NCI-H526 (cell line): Measurements from ENCODE around the gene CEP250.
A peak's percentile ranks its signal among the peaks of the same experiment; 100 is the strongest.
"Not testable (repeated sequence)": the region's sequence is repeated elsewhere in the genome, so short reads cannot be mapped to it uniquely, and the experiment has no call there.

Source experiments
- DNase-seq, 2 experiments: peaks; one replicate each; lab custom pipeline; 2025; lab: John Stamatoyannopoulos, UW

CEP250 gene

DNA sequence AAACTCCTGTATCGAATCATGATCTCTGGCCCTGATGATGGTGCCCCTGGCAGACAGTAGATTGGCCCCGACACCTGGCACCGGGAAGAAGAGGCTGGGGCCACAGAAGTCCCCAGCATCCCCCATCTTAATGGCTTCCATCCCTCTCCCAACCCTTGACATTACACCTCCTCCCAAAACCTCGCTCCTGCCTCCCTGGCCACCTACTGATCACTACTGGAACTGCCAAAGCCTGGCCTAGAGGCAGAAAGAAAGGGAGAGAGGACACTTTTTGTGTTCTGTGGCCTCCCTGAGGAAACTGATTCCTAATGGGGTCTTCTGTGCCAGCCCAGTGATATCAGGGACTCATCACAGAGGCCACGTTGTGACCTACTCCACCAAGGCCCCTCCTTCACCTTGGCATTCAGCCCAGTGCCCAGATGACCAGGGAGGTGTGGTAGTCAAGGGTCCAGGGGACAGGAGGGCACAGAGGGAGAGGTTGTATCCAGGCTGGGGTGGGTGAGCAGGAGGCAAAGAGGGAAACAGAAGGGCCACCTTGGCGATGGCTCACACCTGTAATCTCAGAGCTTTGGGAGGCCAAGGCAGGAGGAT, 68.0 kb downstream of the CEP250 start:
- DNase-seq = peak in 1 of 2 experiments; percentile 42

DNA sequence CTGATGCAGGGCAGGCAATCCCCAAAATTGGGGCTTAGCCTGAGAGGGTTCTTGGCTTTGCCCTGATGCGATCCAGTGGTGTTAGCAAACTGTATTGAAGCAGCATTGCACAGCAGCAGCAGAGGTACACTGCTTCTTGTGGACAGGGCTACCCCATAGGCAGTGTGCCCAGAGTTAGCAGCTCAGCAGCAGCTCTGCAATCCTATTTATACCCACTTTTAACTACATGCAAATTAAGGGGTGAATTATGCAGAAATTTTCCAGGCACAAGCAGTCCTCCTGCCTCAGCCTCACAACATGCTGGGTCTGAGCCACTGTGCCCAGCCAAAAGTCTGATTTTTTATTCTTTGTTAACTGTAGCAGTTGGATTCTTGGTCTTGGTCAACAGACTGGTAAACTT, 70.2 kb downstream of the CEP250 start:
- DNase-seq = peak; percentile 23 to 51

DNA sequence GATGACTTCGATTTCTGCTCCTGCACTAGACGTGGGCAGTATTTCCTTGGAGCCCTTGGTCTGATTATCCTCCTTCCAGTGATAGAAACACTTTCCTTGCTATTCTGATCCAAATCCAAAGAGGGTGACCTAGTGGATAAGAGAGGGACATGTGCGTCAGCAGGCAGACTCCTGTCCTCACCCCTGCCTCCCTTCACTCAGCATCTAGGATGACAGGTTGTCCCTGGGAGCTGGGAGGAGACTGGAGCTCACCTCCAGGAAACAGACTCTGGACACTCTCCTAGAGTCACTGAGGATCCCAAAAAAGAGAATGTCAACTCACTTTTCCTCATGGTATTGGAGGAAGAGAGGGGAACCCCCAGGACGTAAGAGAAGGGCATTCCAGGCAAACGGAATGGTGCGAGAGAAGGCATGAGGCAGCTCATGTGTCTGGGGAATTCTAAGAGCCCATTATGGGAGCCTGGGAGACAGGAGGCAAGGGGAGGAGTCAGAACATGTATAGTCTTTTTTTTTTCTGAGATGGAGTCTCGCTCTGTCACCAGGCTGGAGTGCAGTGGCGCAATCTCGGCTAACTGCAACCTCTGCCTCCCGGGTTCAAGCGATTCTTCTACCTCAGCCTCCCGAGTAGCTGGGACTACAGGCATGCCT, 71.8 kb downstream of the CEP250 start:
- no peak for DNase-seq

DNA sequence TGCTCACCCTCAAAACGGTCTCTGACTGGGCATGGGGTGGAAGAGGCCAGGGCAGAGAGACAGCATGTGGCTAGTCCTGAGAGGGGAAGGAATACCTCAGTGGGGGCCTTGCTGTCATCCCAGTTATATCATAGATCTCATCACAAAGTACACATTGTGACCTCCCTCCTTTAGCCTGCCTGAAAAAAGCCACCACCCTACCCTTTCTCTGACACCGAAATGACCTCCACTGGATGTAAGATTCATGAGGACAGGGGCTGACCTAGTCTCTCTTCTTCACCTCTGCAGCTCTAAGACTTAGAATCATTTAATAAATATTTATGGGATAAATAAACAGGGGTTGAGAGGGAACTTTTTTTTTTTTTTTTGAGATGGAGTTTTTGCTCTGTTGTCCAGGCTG, 74.2 kb downstream of the CEP250 start, which contains the start of gene C20orf173:
C20orf173 (minus strand) TSS at position 101 of the 400 bp plus-strand sequence. CDS start 279 bp downstream, outside the sequence.
- no peak for DNase-seq

DNA sequence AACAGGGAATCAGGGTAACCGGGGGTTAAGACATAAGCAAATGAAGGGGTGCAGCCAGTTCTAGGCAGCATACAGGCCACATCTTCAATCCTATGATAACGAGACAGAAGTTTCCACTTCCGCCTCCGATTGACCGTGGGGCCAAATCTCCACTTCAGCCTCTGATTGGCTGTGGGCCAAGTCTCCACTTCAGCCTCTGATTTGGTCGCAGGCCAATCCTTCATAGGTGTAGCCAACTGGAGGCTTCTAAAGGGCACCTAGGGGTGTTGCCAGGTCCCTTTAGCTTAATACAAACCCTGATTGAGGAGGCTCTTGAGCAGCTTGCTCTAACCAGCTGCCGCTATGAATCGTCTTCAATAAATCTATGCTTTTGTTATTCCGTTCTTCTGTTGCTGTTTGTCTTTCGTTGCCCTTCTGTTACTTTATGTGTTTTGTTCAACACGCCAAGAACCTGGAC, 84.4 kb downstream of the CEP250 start:
- DNase-seq = peak; percentile 12 to 49

DNA sequence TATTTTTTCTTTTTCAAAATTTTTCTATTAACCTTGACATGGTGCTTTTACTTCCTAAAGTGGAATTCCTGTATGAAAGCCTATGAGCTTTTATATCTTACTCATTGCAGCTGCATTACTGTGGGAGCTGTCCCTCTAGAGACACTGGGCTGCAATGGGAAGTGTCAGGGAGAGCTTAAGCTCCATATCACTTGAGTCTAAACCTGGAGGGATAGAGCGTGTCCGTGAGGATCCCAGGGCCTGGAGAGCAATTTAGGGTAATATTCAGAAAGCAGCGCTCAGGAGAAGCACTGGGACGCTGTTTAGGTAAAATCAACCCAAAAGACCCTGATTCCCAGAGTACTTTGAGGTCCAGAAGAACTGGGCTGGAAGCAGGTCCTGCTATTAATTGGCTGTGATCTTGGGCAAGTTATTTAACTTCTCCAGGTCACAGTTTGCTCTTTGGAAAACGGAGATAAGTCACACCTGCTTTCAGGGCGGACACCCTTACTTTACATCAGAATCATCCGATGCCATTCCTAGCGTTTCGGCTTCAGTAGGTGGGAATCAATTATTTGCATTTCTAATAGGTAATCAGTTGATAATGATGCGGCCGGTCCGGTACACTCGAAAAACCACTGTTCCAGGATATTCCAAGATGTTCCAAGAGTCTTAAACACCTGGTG, 85.9 kb downstream of the CEP250 start:
- peak in 1 of 2 experiments; percentile 37 for DNase-seq

DNA sequence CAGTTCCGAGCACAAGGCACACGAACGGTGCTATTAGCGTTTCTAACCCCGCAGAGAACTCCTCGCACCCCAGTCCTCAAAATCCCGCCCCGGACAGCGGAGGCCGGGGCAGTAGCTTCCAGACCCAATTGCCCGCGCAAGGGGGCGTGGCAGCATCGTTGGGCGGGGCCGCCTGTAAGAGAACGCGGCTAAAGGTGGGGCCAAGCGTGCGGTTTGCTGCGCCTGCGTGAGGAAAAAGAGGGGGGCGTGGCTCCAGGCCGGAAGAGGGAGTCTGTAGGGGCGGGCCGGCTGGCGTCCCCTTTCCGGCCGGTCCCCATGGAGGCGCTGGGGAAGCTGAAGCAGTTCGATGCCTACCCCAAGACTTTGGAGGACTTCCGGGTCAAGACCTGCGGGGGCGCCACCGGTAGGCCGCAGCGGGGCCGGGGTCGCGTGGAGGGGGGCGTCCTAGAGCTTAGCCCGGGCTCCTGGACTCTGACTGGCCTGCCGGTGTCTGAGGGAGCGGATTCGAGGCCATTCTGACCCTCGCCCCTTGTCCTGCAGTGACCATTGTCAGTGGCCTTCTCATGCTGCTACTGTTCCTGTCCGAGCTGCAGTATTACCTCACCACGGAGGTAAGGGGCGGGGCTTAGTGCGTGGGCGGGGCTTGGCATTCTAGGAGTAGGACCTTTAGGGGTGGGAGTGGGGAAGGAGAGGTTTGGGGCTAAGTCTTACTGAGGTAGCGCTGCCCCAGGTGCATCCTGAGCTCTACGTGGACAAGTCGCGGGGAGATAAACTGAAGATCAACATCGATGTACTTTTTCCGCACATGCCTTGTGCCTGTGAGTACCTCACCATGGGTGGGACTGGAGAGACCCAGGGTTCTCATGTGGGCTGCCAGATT, 86.6 kb downstream of the CEP250 start, which contains the start of gene ERGIC3:
ERGIC3 (plus strand) TSS at position 296 of the 880 bp plus-strand sequence; CDS start at position 316, 20 bp downstream.
- peak; percentile 90 to 99 for DNase-seq

DNA sequence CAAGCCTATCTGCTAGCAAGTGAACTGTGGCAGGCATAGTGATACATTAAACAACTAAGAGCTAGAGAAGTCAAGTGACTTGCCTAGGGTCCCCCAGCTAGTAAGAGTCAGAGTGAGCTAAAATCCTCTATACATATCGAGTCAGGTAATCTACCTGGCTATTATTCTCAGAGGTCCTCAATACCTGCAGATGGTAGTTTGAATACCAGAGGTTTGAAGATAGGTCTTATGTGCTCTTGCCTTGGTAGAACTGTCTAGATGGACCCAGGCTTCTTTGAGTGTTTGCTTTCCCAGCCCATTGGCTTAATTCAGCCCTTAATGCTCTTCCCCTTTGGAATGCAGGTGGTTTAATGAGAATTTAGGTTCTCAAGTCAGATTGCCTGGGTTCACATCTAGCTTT, 87.6 kb downstream of the CEP250 start:
- DNase-seq = no peak

DNA sequence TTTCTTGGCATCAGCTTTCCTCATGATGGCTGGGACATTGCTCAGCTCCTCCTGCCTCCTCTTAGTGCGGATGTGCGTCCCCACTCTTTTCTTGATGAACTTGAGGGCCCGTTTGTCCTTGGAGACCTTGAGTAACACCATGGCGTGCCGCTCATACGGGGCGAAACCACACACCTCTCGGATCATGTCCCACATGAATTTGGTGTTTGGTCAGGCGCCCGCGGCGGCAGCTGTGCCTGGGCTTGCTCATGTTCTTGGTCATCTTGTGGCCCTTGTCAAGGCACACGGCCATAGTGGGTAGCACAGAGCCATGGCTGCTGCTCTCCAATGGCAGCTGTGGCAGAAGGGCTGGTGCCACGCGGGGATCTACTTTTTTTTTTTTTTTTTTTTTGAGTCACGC, 89.0 kb downstream of the CEP250 start:
- DNase-seq = no peak

DNA sequence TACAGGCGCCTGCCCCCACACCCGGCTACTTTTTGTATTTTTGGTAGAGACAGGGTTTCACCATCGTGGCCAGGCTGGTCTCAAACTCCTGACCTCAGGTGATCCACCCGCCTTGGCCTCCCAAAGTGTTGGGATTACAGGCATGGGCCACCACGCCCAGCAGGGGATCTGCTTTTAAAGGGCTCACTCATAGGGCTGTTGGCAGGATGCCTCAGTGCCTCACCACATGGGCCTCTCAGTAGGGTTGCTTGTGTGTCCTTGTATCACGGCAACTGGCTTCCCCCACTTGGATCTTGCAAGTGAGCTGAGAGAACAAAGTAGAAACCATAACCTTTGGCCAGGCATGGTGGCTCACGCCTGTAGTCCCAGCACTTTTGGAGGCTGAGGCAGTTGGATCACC, 89.5 kb downstream of the CEP250 start:
- DNase-seq = not testable (repeated sequence)

DNA sequence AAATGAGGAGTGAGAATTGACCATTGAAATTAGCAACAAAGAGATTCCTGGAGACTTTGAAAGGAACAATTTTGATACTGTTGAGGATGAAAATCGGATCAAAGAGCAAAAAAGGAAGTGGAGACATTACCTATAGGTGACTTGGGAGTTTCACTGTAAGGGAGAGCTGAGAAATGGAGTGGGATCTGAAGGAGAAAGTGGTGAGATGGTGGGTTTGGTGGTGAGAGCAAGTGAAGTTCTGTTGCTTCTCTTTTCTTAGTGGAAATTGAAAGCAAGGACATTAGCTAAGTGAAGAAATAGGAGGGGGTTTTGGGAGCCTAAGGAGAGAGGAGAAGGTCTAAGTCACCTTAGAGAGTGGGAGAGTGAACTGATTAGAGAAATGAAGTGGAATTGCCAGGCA, 90.7 kb downstream of the CEP250 start:
- DNase-seq = no peak

DNA sequence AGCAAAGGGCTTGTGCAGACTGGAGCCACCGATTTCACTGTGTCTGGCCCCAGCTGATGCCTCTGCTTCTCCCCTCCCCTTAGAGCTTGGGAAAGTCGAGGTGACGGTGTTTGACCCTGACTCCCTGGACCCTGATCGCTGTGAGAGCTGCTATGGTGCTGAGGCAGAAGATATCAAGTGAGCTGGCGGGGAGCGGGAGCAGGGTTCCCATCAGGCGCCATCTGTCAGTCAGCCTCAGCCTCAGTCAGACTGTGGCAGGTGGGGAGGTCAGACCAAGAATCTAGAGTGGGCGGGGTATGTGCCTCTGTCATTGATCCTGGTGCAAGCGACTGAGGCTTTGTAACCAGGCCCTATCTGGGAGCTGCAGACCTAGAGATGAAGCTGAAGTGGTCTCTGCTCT, 91.9 kb downstream of the CEP250 start:
- no peak for DNase-seq

DNA sequence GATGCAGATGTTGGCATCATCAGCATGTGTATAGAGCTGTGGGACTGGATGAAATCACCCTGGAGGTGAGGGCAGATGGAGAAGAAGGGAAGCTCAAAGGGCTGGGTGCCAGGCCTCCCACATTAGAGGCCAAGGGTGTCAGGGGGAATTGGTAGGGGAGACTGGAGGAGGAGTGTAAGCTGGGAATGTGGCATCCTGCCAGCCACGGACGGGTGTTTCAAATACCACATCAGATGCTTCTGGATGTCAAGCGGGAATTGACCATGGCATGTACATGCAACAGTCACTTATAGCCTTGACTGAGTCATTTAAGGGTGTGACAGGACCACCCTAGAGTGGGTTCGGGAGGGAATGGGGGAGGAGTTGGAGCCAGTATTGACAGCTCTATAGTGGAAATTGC, 96.1 kb downstream of the CEP250 start:
- no peak for DNase-seq

DNA sequence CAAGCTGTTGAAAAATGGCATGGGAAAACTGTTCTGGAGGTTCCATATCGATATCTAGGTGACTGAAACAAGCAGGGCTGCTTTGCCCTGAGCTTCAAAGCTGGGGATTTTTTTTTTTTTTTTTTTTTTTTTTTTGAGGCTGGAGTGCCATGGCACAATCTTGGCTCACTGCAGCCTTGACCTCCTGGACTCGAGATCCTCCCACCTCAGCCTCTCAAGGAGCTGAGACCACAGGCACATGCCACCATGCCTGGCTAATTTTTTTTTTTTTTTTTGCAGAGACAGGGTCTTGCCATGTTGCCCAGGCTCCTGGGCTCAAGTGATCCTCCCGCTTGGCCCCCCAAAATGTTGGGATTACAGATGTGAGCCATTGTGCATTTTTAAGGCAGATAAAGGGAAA, 97.5 kb downstream of the CEP250 start:
- DNase-seq = no peak

DNA sequence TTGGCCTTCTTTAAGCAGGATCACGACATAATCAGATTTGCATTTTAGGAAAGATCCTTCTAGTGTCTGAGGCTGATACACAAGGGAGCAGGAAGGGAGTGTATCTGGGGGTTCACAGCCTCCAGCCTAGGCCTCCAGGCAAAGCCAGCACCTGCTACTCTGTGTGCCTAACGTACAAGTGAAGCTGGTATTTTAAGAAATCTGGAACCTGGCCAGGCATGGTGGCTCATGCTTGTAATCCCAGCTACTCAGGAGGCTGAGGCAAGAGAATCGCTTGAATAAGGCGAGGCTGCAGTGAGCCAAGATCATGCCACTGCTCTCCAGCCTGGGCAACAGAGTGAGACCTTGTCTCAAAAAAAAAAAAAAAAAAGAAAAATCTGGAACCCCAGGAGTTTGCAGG, 100.1 kb downstream of the CEP250 start:
- DNase-seq = not testable (repeated sequence)

DNA sequence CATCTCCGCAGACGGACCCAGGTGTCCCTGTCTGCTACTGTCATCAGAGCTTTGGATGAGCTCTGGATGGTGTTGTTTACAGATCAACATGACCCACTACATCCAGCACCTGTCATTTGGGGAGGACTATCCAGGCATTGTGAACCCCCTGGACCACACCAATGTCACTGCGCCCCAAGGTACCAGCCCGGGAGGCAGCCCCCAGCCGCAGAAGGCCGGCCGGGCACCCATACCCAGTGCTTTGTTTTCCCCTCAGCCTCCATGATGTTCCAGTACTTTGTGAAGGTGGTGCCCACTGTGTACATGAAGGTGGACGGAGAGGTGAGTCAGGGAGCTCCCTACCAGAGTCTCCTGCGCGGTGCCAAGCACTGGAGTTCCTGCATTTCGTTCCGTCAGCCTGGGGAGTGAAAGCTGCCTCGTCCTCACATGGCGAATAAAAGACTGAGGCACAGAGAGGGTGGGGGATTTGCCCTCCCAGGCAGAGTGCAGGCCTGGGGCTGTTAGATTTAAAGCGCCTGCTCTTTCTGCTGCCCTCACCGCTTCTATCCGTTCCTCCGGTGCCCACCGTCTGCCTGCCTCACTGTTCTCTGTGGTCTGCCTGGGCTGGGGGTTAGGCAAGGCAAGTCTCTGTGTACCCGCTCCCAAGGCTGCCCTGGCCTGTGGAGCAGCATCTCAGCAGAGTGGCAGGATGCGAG, 100.7 kb downstream of the CEP250 start:
- no peak for DNase-seq

DNA sequence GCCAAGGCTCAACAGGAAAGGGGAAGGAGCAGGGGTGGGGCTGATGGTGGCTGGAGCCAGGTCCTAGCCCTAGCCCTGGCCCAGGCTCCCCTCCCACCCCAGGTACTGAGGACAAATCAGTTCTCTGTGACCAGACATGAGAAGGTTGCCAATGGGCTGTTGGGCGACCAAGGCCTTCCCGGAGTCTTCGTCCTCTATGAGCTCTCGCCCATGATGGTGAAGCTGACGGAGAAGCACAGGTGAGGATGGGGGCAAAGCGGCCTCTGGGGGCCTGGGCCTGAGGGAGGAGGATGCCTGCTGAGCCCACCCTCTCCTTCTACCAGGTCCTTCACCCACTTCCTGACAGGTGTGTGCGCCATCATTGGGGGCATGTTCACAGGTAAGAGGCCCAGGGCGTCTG, 101.5 kb downstream of the CEP250 start:
- no peak for DNase-seq

DNA sequence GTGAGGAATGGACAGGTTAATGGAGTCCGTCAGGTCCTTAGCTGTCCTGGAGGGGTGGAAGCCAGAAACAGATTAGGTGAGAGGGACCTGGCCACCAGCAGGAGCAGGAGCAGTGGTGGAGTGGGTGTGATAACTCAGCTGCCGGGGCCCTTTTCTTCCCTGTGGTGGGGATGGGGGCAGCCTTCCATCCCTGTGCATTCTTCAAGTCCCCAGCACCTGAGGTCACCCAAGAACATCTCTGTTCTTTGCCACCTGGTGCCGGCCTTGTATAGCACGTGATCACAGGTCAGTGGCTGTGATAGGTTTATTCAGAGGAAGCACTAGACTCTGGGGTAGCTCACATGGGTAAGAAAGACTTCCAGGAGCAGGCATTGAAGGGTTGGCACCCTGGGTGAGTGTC, 103.1 kb downstream of the CEP250 start:
- DNase-seq = no peak

DNA sequence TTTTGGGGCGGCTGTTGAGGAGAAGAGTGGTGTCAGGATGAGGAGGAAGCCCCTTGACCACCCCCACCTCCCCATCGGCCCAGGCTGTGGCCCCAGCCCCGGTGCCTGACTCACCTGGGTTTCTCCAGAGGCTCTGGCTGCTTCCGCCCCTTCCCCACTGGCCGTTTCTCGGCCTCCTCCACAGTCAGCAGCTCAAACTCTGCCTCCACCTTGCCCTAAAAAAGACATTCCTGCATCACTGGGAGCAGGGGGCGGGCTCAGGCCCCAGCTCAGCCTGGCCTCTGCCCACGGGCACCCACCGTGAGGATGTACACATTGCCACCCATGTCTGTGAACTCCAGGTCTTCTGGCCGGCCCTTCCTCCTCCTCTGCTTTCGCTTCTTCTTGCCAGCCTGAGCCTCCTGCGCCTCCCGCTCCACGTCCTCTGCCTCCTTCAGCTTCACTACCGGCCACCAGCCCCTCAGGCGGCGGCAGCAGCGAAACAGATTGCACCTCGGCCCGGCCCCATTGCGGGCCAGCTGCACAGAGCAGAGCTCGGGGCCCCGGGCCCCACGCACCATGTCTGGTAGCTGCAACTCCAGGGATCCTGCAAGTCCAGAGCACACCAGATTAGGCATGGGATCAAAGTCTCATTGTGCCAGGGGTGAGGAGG, 103.8 kb downstream of the CEP250 start:
- no peak for DNase-seq

DNA sequence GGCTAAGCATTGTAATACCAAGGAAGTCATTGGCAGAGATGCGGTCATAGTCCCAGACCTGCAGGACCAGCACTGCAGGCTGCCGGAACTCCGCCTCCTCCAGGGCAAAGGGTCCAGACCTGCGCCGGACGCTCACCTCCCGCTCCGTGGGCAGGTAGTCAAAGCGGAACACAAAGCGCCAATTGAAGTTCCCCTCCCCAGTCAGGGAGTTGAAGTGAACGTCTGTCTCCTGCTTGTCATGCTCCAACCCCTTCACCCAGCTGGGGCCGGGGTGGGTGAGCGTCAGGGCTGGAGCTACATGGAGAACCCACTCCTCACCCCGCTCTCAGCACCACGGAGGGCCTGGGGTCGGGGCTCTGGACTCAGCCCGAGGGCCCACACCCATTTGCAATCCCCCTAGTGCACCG, 104.7 kb downstream of the CEP250 start:
- peak in 1 of 2 experiments; percentile 32 for DNase-seq

DNA sequence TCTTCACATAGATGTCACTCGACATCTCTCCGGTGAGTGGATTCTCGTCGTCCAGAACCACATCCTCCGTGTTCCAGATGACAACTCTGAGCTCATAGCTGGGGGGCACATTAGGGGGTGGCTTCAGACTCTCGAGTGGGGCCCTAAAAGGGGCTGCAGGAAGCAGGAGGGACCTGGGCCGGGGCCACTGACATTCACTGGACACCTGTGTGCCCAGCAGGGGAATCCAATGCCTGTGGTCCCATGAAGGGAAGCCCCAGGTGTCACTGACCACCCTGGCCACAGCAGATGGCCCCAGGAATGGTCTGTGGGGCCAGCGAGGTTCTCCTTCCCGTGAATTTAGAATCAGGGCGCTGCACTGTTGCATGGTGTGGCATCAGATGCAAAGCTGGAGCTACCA, 105.1 kb downstream of the CEP250 start:
- no peak for DNase-seq
